Measurements from ENCODE around the gene DLEU7.

Gene DLEU7

DNA sequence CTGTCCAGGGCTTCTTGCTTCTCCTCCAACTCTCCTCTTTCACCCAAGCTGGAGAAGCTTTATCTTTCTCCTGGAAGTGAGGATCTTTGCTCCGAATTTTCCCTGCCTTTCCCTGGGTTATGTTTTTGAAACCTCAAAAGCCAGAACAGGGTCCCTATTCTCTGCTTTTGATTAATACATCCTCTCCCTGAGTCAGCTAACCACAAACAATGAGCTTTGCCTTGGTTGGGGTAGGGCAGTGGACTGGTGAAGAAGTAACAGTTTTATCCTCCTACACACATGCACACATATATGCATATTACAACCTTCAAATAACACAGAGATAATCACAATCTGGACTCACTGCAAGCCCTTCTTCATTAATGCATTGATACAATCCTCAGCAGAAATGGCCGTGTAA, 44.6 kb downstream of the DLEU7 start (continued):
- TF ChIP-seq, protein P1, sequence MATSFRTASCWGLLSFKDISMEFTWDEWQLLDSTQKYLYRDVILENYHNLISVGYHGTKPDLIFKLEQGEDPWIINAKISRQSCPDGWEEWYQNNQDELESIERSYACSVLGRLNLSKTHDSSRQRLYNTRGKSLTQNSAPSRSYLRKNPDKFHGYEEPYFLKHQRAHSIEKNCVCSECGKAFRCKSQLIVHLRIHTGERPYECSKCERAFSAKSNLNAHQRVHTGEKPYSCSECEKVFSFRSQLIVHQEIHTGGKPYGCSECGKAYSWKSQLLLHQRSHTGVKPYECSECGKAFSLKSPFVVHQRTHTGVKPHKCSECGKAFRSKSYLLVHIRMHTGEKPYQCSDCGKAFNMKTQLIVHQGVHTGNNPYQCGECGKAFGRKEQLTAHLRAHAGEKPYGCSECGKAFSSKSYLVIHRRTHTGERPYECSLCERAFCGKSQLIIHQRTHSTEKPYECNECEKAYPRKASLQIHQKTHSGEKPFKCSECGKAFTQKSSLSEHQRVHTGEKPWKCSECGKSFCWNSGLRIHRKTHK (tag by site-specific recombination; IDR thresholded peaks at IDR 0.05) = no peak
- TF ChIP-seq ZNF214 (tag by site-specific recombination; IDR thresholded peaks at IDR 0.05; ENCODE audit: borderline replicate concordance) = no peak

DNA sequence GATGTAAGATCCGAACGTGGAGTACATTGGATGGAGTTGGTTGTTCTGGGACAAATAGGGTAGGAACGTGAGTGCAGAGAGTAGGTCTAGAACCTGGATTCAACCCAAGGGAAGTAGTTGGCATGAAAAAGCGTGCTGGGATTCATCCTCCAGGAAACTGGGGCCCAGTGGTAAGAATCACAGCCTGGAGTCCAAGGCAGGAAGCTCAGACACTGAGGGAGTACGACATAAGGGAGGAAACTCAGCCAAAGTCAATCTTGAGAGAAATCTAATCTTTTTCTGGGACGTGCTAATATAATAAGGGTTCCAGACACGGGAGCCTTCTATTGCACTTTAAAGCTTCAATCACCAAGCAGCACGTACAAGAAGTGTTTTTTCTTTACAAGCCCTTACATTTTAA, 46.4 kb downstream of the DLEU7 start:
- Histone ChIP-seq H3K27ac (ENCODE audit: extremely low read depth, low read depth, low read length) (no peak overlapping the region), H3K36me3 (ENCODE audit: control insufficient read depth in 2 of 2, insufficient read depth in 1 of 2, low read length in 2 of 2) (no peaks in the 10 kb centered on the region), H3K4me1 (ENCODE audit: control insufficient read depth, insufficient read depth, low read length) (no peaks in the 10 kb centered on the region), H3K4me3 (ENCODE audit: low read depth, low read length) (no peak overlapping the region), H3K9me3 (ENCODE audit: control insufficient read depth, insufficient read depth, low read depth, low read length) (no peaks in the 10 kb centered on the region)
- ChIA-PET CTCF (no interaction called here), POLR2A (no interaction called here)
- TF ChIP-seq, protein P2, sequence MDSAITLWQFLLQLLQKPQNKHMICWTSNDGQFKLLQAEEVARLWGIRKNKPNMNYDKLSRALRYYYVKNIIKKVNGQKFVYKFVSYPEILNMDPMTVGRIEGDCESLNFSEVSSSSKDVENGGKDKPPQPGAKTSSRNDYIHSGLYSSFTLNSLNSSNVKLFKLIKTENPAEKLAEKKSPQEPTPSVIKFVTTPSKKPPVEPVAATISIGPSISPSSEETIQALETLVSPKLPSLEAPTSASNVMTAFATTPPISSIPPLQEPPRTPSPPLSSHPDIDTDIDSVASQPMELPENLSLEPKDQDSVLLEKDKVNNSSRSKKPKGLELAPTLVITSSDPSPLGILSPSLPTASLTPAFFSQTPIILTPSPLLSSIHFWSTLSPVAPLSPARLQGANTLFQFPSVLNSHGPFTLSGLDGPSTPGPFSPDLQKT (IDR thresholded peaks at IDR 0.05; ENCODE audit: borderline replicate concordance, low read depth, low read length) = no peak
- TF ChIP-seq GLI2 (tag by site-specific recombination; IDR thresholded peaks at IDR 0.05; ENCODE audit: borderline replicate concordance, low read depth) (no peak), ZSCAN23 (tag by site-specific recombination; IDR thresholded peaks at IDR 0.05) (no peak)

DNA sequence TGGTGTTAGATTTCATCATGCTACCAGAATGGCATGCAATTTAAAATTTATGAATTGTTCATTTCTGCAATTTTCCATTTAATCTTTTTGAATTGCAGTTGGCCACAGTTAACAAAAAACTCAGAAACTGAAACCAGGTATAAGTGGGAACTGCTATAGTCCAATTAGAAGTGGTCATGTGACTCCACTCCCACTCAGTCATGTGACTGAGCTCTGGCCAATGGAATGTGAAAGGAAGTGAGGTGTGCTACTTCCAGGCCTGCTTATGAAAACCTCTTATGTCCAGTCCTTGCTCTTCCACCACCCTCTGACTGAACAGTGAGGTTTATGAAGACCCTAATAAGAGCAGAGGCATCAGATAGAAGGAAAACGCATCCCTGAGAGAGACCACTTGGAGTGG, 47.0 kb downstream of the DLEU7 start:
- POLR2A ChIA-PET = no interaction called here
- H3K4me1 ChIP-seq (ENCODE audit: control insufficient read depth, insufficient read depth, low read length) = no peaks in the 10 kb centered on the region
- no peaks in the 10 kb centered on the region for H3K36me3 ChIP-seq (ENCODE audit: control insufficient read depth in 2 of 2, insufficient read depth in 1 of 2, low read length in 2 of 2)
- TF ChIP-seq ZNF24 (tag by site-specific recombination; IDR thresholded peaks at IDR 0.05) = no peak
- TF ChIP-seq MYNN (tag by site-specific recombination; IDR thresholded peaks at IDR 0.05; ENCODE audit: borderline replicate concordance) = no peak
- TF ChIP-seq KLF7 (tag by site-specific recombination; IDR thresholded peaks at IDR 0.05; ENCODE audit: borderline replicate concordance) = no peak
- TF ChIP-seq, protein P3, sequence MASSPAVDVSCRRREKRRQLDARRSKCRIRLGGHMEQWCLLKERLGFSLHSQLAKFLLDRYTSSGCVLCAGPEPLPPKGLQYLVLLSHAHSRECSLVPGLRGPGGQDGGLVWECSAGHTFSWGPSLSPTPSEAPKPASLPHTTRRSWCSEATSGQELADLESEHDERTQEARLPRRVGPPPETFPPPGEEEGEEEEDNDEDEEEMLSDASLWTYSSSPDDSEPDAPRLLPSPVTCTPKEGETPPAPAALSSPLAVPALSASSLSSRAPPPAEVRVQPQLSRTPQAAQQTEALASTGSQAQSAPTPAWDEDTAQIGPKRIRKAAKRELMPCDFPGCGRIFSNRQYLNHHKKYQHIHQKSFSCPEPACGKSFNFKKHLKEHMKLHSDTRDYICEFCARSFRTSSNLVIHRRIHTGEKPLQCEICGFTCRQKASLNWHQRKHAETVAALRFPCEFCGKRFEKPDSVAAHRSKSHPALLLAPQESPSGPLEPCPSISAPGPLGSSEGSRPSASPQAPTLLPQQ (tag by site-specific recombination; IDR thresholded peaks at IDR 0.05) = no peak
- TF ChIP-seq ZNF624 (tag by site-specific recombination; IDR thresholded peaks at IDR 0.05) = no peak
- TF ChIP-seq ZNF777 (tag by site-specific recombination; IDR thresholded peaks at IDR 0.05; ENCODE audit: borderline replicate concordance) = no peak
- no peak for TF ChIP-seq ZNF670 (tag by site-specific recombination; IDR thresholded peaks at IDR 0.05; ENCODE audit: low read depth)
- TF ChIP-seq ZFP69B (tag by site-specific recombination; IDR thresholded peaks at IDR 0.05) = no peak
- no peak for TF ChIP-seq ZNF341 (tag by site-specific recombination; IDR thresholded peaks at IDR 0.05; ENCODE audit: low read depth)
- TF ChIP-seq ZNF155 (tag by site-specific recombination; IDR thresholded peaks at IDR 0.05) = no peak
- TF ChIP-seq, protein P4, sequence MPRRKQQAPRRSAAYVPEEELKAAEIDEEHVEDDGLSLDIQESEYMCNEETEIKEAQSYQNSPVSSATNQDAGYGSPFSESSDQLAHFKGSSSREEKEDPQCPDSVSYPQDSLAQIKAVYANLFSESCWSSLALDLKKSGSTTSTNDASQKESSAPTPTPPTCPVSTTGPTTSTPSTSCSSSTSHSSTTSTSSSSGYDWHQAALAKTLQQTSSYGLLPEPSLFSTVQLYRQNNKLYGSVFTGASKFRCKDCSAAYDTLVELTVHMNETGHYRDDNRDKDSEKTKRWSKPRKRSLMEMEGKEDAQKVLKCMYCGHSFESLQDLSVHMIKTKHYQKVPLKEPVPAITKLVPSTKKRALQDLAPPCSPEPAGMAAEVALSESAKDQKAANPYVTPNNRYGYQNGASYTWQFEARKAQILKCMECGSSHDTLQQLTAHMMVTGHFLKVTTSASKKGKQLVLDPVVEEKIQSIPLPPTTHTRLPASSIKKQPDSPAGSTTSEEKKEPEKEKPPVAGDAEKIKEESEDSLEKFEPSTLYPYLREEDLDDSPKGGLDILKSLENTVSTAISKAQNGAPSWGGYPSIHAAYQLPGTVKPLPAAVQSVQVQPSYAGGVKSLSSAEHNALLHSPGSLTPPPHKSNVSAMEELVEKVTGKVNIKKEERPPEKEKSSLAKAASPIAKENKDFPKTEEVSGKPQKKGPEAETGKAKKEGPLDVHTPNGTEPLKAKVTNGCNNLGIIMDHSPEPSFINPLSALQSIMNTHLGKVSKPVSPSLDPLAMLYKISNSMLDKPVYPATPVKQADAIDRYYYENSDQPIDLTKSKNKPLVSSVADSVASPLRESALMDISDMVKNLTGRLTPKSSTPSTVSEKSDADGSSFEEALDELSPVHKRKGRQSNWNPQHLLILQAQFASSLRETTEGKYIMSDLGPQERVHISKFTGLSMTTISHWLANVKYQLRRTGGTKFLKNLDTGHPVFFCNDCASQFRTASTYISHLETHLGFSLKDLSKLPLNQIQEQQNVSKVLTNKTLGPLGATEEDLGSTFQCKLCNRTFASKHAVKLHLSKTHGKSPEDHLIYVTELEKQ (tag by site-specific recombination; IDR thresholded peaks at IDR 0.05; ENCODE audit: borderline replicate concordance) = no peak
- no peak for TF ChIP-seq ZNF623 (tag by site-specific recombination; IDR thresholded peaks at IDR 0.05)
- TF ChIP-seq SP7 (tag by site-specific recombination; IDR thresholded peaks at IDR 0.05) = no peak
- no peak for TF ChIP-seq OVOL3 (tag by site-specific recombination; IDR thresholded peaks at IDR 0.05)
- H3K4me3 ChIP-seq (ENCODE audit: low read depth, low read length) = no peak overlapping the region
- CTCF ChIA-PET = no interaction called here
- no peak overlapping the region for H3K27ac ChIP-seq (ENCODE audit: extremely low read depth, low read depth, low read length)
- no peaks in the 10 kb centered on the region for H3K9me3 ChIP-seq (ENCODE audit: control insufficient read depth, insufficient read depth, low read depth, low read length)
